ENCODE data around the gene MYH7.

DNA sequence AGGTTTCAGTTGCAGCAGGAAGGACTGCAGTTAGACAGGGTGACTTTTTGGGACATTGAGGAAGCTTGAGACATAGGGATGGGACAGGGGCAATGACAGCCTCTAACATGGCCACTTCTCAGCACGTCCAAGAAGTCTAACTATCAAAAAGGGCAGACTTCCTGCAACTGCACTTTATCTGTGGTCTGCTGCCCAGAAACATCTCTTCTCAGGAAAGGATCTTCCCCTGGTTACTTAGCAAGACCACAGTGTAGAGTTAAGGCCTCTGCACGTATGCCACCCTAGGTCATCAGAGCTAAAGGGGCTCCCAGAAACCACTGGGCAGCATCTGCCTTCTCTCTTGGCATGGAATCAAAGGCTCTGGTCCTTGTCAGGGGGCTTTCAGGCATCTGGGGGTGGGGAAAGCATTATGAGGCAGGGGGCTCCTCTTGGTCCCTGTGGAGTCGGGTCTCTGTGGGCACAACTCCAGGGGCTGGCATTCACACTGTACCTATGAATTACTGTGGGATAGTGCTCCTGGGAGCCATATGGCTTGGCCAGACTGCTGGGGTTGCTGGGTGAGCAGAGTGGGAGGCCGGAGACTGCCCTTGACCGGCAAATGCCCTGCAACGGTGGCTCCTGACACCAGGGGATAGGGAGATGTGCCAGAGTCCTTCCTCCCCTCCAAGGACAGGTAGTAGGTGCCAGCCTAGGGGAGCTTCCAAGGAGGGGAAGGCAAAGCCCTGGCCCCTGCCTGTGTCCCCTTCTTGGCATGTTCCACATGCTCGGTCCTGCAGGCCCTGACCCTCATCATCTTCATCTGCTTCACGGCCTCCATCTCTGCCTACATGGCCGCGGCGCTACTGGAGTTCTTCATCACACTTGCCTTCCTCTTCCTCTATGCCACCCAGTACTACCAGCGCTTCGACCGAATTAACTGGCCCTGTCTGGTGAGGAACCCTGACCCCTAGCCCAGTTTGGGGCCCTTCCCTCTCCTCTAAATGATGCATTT is 57.6 kb downstream of the MYH7 start:
- TF ChIP-seq, protein P1, sequence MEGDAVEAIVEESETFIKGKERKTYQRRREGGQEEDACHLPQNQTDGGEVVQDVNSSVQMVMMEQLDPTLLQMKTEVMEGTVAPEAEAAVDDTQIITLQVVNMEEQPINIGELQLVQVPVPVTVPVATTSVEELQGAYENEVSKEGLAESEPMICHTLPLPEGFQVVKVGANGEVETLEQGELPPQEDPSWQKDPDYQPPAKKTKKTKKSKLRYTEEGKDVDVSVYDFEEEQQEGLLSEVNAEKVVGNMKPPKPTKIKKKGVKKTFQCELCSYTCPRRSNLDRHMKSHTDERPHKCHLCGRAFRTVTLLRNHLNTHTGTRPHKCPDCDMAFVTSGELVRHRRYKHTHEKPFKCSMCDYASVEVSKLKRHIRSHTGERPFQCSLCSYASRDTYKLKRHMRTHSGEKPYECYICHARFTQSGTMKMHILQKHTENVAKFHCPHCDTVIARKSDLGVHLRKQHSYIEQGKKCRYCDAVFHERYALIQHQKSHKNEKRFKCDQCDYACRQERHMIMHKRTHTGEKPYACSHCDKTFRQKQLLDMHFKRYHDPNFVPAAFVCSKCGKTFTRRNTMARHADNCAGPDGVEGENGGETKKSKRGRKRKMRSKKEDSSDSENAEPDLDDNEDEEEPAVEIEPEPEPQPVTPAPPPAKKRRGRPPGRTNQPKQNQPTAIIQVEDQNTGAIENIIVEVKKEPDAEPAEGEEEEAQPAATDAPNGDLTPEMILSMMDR (IDR thresholded peaks at IDR 0.05; ENCODE audit: low read depth, low read length, missing input control), result no peak
- TF ChIP-seq SP1 (IDR thresholded peaks at IDR 0.05), result no peak
- TF ChIP-seq, protein P2, sequence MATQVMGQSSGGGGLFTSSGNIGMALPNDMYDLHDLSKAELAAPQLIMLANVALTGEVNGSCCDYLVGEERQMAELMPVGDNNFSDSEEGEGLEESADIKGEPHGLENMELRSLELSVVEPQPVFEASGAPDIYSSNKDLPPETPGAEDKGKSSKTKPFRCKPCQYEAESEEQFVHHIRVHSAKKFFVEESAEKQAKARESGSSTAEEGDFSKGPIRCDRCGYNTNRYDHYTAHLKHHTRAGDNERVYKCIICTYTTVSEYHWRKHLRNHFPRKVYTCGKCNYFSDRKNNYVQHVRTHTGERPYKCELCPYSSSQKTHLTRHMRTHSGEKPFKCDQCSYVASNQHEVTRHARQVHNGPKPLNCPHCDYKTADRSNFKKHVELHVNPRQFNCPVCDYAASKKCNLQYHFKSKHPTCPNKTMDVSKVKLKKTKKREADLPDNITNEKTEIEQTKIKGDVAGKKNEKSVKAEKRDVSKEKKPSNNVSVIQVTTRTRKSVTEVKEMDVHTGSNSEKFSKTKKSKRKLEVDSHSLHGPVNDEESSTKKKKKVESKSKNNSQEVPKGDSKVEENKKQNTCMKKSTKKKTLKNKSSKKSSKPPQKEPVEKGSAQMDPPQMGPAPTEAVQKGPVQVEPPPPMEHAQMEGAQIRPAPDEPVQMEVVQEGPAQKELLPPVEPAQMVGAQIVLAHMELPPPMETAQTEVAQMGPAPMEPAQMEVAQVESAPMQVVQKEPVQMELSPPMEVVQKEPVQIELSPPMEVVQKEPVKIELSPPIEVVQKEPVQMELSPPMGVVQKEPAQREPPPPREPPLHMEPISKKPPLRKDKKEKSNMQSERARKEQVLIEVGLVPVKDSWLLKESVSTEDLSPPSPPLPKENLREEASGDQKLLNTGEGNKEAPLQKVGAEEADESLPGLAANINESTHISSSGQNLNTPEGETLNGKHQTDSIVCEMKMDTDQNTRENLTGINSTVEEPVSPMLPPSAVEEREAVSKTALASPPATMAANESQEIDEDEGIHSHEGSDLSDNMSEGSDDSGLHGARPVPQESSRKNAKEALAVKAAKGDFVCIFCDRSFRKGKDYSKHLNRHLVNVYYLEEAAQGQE (IDR thresholded peaks at IDR 0.05), result no peak
- TF ChIP-seq, protein P3, sequence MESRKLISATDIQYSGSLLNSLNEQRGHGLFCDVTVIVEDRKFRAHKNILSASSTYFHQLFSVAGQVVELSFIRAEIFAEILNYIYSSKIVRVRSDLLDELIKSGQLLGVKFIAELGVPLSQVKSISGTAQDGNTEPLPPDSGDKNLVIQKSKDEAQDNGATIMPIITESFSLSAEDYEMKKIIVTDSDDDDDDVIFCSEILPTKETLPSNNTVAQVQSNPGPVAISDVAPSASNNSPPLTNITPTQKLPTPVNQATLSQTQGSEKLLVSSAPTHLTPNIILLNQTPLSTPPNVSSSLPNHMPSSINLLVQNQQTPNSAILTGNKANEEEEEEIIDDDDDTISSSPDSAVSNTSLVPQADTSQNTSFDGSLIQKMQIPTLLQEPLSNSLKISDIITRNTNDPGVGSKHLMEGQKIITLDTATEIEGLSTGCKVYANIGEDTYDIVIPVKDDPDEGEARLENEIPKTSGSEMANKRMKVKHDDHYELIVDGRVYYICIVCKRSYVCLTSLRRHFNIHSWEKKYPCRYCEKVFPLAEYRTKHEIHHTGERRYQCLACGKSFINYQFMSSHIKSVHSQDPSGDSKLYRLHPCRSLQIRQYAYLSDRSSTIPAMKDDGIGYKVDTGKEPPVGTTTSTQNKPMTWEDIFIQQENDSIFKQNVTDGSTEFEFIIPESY (IDR thresholded peaks at IDR 0.05), result no peak
- no peak for TF ChIP-seq TAF1 (conservative IDR thresholded peaks at IDR 0.05)
